GM12873 (cell line): ENCODE results near the gene LCK.

Source experiments
- TF ChIP-seq, protein P1 (sequence below): IDR thresholded peaks from 2 replicates; pipeline ENCODE4 v1.5.1; 2012; ENCODE audit warnings: low read depth, mild to moderate bottlenecking, moderate library complexity, low read length, control low read depth; ENCODE audit not compliant: insufficient read depth; ENCODE audit errors: missing control alignments

The LCK gene

DNA sequence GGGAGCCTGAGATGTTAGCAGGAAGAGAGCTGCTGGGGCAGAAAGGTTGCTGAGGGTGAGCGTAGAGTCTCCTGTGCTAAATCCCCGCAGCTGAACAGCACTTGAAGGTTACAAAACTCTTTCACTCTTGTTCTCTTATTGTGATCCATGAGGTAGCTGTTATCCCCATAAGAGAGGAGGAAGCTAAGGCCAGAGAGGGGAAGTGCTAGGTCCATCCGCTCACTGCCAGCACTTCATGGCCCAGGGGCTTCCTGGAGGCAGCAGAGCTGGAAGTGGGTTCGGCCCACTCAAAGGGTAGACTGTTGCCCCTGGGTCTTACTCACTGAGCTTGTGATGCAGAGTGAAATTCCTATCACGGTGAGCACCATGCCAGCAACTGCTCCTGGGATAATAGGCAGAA, 34.5 kb upstream of the LCK start:
- TF ChIP-seq, protein P1, sequence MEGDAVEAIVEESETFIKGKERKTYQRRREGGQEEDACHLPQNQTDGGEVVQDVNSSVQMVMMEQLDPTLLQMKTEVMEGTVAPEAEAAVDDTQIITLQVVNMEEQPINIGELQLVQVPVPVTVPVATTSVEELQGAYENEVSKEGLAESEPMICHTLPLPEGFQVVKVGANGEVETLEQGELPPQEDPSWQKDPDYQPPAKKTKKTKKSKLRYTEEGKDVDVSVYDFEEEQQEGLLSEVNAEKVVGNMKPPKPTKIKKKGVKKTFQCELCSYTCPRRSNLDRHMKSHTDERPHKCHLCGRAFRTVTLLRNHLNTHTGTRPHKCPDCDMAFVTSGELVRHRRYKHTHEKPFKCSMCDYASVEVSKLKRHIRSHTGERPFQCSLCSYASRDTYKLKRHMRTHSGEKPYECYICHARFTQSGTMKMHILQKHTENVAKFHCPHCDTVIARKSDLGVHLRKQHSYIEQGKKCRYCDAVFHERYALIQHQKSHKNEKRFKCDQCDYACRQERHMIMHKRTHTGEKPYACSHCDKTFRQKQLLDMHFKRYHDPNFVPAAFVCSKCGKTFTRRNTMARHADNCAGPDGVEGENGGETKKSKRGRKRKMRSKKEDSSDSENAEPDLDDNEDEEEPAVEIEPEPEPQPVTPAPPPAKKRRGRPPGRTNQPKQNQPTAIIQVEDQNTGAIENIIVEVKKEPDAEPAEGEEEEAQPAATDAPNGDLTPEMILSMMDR, result no peak

DNA sequence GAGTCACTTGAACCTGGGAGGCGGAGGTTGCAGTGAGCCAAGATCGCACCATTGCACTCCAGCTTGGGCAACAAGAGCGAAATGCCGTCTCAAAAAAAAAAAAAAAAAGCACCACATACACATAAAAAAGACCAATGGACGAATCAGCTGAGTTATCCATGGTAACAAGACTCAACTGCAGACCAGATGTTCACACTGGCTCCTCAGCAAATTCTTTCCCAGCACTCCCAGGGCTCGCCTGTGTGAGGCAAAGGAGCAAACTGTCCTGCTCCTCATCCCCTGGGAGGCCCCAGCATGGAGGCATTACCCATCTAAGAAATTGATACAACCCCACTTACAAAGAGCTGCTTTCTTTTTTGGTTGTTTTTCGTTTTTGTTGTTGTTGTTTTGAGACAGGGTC, 32.0 kb upstream of the LCK start:
- TF ChIP-seq, protein P1, result no peak

DNA sequence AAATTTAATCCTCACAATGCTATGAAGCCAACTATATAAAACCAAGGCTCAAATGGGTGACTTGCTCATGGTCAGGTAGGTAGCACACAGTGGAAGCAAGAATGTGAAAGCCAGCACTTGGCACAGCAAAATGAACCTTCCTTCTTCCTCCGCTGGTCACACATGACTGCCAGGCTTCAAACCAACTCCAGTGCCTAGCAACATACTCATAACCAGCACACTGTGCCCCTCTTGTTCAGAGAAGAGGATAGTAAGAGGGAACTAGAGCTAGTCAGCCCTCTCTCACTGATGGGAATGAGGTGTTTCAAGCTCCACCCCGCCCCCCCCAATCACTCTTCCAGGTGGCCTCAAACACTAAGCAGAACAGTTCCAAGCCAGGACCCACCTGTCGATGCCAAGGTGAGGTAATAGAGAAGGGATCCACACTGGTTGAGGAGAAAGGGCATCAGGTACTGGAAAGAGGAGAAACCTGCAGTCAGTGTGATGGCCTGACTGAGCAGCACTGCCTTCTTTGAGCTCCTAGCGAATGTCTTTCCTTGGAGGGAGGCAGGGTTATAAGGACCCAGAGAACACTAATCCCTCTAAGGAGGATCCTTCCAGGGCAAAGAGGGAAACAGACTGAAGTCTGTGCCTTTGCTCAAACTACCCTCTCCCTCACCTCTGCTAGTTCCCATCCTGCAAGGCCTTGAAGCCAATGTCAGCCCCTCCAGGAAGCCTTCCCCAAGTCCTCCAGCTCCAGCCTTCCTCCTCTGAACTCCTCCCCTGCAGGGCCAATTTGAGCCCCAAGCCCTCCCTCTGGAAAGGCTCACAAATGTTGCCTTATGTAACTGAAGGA, 30.1 kb upstream of the LCK start:
- TF ChIP-seq, protein P1, result no peak

DNA sequence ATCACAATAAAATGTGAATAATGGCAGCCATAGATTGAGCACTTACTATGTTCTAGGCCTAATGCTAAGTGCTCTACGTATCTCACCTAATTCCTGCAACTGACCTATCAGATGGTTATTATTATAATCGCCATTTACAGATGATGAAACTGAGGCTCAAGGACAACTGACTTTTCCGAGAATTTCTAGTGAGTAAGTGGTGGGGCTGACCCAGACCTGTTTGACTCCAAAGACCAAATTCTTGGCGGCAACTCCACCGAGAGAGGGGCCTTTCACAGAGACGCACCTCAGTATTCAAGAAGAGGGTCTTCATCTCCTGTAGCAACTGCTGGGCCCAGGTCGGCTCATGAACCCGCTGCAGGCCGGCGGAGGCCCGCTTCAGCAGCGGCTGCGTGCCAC, 29.5 kb upstream of the LCK start:
- TF ChIP-seq, protein P1, result no peak

DNA sequence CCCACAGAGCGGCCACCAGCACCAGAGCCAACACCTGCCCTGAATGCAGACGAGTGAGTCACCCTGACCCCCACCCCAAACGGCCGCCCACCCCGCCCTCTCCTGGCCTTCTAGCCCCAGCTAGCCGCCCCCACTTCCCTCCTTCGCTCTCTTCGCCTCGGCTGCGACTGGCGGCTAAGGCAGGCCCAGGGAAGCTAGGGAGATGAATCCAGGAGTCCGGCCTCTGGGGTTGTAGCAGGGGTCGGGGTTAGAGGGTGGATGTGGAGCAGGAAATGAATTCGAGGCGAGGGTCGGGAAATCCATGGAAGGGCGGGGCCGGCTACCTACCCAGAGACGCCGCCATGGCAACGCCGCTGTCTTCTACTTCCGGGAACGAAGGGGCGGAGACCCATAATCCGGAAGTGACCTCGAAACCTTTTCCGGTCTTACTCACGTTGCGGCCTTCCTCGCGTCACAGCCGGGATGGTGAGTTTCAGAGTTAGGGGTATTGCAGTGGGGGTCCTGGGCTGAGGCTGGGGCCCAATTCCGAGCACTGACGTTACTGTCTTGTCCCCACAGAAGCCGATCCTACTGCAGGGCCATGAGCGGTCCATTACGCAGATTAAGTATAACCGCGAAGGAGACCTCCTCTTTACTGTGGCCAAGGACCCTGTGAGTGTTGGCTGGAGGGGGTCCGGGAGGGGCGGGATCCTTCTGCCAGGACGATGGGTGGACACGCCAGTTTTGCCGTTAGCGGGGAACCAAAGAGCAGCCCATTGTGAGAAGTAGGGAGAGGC, 28.9 kb upstream of the LCK start, which contains the start of the genes EIF3I and TMEM234:
Gene EIF3I (plus strand): TSS at position 428 of the 776 bp plus-strand sequence. CDS start 35 bp downstream, at position 463.
Gene TMEM234 (minus strand): TSS at position 374 of the 776 bp plus-strand sequence. CDS start 31 bp downstream, at position 343.
- TF ChIP-seq, protein P1, result no peak

DNA sequence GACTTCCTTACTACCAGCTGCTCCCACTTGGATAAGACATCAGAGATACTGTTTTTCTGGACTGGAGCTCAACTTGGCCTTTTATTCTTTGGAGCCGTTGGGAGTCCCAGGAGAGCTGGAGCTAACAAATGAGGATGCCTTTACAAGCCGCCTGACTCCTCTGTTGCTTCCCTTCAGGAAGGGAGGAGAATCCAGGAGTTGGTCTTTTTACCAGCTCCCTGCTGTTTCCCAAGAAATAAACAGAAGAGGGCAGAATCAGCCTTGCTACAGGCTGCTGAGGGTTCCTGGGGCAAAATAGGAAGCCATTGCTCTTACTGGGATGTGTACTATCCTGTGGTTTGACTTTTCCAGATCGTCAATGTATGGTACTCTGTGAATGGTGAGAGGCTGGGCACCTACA, 27.4 kb upstream of the LCK start:
- TF ChIP-seq, protein P1, result peak; percentile 3

DNA sequence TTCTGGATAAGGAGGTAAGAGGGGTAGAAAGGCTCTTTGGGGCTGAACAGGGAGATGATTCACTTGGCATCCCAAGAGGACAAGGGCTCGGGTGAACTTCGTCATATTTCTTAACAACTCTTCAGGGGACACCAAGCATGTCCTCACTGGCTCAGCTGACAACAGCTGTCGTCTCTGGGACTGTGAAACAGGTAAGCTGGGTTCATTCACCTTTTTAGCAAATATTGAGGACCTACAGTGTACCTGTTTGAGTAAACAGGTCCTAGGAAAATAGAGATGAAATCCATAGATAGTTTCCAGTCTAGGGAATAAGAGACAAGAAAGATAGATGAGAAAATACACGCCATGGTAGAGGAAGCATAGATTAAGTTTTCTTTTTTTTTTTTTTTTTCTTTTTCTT, 26.8 kb upstream of the LCK start:
- TF ChIP-seq, protein P1, result no peak
